Thyroid gland (tissue), 4 donors: ENCODE data around the gene KIRREL3. TPM values are rescaled to one million over a fixed set of nuclear protein-coding genes. Genes with fewer than 3 reads are reported as not detected.

Experiments
- DNase-seq, 2 donors: peaks; one replicate each; pipeline ENCODE4 v3.0.0-alpha.2; 2019
- H3K27ac ChIP-seq, 3 donors: fragments of 200-600 bp; sonication (generic); 1 replicate in 2 of 3; 2 replicates in 1 of 3; pipeline ENCODE4 v1.5.1; 2016 to 2019; ENCODE audit warnings: mild to moderate bottlenecking in 1 of 3, moderate library complexity in 1 of 3
- H3K27me3 ChIP-seq: fragments of 200-600 bp; sonication (generic); one replicate; pipeline ENCODE4 v1.5.1; 2019
- H3K36me3 ChIP-seq, 2 donors: fragments of 200-600 bp; sonication (generic); one replicate each; pipeline ENCODE4 v1.5.1; 2016 to 2019
- H3K4me1 ChIP-seq, 2 donors: fragments of 200-600 bp; sonication (generic); one replicate each; pipeline ENCODE4 v1.5.1; 2017 to 2019
- H3K4me3 ChIP-seq, 3 donors: fragments of 200-600 bp; sonication (generic); replicated peaks in 1 of 3; 1 replicate in 2 of 3; 2 replicates in 1 of 3; pipeline ENCODE4 v1.5.1; 2016; ENCODE audit warnings: mild to moderate bottlenecking in 1 of 3
- H3K9me3 ChIP-seq: fragments of 200-600 bp; sonication (generic); one replicate; pipeline ENCODE4 v1.5.1; 2017
- POLR2A ChIP-seq, 2 donors: fragments of 450-650 bp; IDR thresholded peaks; one replicate each; pipeline ENCODE4 v1.6.1; 2017; ENCODE audit warnings: antibody characterized with exemption in 2 of 2, mild to moderate bottlenecking in 2 of 2, moderate library complexity in 1 of 2
- WGBS, 2 donors: methylation state at CpG; one replicate each; pipeline ENCODE4 v1.1.5; 2017; 5-methylcytosine and 5-hydroxymethylcytosine counted together
- intact Hi-C: fragments of 100-400 bp; cut with DNase I; formaldehyde crosslinking; loops from one replicate; pipeline ENCODE4 v1.15.1; 2023
- total RNA-seq, 4 donors: library from RNA; depleted of rRNA; stranded (reverse); fragments of >200 nt; gene quantifications; one replicate each; pipeline ENCODE4 v1.2.3, GENCODE V29; 2016
- TF ChIP-seq, protein P1 (sequence below), 6 experiments: fragments of 200-600 bp in 3 of 6; fragments of 450-650 bp in 3 of 6; sonication (generic) in 3 of 6; IDR thresholded peaks; one replicate each; pipeline ENCODE4 v1.5.1; 2016 to 2019; ENCODE audit warnings: antibody characterized with exemption in 6 of 6, mild to moderate bottlenecking in 2 of 6, inconsistent platforms in 1 of 6, moderate library complexity in 1 of 6

The KIRREL3 gene
- total RNA-seq, 4 donors from 2014 or later: 0.78 TPM; not detected in 3

DNA sequence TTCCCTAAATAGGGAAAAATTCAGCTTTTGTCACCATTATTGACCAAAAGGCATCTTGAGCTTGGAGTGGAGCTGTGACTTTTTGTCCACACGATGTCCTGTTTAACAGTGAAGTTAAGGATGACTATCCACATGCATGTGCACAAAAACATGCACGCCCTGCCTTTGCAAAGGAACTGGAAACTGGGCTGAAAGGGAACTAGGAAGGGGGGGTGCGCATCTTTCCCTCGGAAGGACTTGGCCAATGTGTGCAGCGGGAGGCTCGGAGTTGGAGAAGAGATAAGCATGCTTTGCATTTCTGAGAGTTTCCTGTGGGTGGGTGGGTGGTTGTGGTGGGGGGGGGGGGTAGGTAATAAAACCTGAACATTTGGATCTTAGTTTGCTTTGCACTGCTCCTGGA is 411 bp upstream of the KIRREL3 start:
- 8 to 11% methylated on average over 6 of the region's 6 CpGs for WGBS, 2 donors
- intact Hi-C loops: no loop called here

DNA sequence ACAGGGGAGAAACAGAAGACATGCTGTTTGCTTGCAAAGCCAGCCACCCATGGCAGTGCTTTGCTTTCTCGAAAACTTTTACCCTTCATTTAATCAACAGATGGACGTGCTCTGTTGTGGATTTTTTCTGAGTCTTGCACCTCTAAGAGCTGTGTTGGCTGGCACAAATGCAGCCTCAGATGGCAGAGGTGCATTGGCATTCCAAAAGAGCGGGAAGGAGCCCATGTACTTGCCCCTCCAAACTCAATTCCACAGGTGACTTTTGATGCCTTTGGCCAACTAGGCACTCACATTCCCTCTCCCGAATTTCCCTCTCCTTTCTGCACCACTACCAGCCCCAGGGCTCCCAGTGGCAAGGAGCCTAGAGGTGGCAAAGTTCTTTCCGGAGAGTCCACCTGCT is 1.2 kb downstream of the KIRREL3 start:
- intact Hi-C loops: no loop called here
- peaks cover 10% of the 10 kb centered on the region for H3K27me3 ChIP-seq
- no peak for TF ChIP-seq POLR2A (IDR thresholded peaks at IDR 0.05)
- TF ChIP-seq, protein P1, sequence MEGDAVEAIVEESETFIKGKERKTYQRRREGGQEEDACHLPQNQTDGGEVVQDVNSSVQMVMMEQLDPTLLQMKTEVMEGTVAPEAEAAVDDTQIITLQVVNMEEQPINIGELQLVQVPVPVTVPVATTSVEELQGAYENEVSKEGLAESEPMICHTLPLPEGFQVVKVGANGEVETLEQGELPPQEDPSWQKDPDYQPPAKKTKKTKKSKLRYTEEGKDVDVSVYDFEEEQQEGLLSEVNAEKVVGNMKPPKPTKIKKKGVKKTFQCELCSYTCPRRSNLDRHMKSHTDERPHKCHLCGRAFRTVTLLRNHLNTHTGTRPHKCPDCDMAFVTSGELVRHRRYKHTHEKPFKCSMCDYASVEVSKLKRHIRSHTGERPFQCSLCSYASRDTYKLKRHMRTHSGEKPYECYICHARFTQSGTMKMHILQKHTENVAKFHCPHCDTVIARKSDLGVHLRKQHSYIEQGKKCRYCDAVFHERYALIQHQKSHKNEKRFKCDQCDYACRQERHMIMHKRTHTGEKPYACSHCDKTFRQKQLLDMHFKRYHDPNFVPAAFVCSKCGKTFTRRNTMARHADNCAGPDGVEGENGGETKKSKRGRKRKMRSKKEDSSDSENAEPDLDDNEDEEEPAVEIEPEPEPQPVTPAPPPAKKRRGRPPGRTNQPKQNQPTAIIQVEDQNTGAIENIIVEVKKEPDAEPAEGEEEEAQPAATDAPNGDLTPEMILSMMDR (IDR thresholded peaks at IDR 0.05): no peak
- WGBS, 2 donors: 43 to 52% methylated on average over 5 of the region's 5 CpGs
- DNase-seq: no peak
- no peaks in the 10 kb centered on the region for H3K9me3 ChIP-seq
- no peak overlapping the region for H3K27ac ChIP-seq
- no peaks in the 10 kb centered on the region for H3K36me3 ChIP-seq
- H3K4me3 ChIP-seq: no peak overlapping the region
- peaks cover 0 to 8% of the 10 kb centered on the region in 2 donors for H3K4me1 ChIP-seq

More for the DNA sequence above, 411 bp upstream of the KIRREL3 start:
- no peak overlapping the region for H3K27ac ChIP-seq
- no peaks in the 10 kb centered on the region for H3K9me3 ChIP-seq
- DNase-seq: no peak
- peaks cover 0 to 8% of the 10 kb centered on the region in 2 donors for H3K4me1 ChIP-seq
- TF ChIP-seq, protein P1 (IDR thresholded peaks at IDR 0.05): no peak
- no peak for TF ChIP-seq POLR2A (IDR thresholded peaks at IDR 0.05)
- no peak overlapping the region for H3K4me3 ChIP-seq
- no peaks in the 10 kb centered on the region for H3K36me3 ChIP-seq
- H3K27me3 ChIP-seq: peaks cover 10% of the 10 kb centered on the region

DNA sequence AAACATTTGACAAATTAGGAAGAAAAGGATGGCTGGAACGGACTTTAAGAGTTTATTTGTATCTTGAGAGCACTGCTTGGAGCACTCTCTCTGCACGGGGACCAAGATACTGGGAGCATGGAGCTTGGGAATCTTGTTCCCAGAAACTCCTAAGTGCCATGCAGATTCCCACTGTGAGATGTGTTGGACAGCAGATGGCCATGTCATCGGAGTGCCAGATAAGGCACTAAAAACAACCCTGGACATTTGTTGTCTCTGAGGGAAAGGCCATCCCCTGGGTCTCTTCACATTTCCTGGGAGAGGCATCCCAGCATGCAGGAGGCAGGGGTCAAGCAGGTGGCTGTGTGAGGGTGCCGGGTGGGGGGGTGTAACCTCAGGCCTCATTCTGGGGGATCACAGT is 2.9 kb downstream of the KIRREL3 start:
- Histone ChIP-seq H3K4me3 (no peak overlapping the region), H3K4me1 (no peaks in the 10 kb centered on the region), H3K27ac (no peak overlapping the region), H3K27me3 (peaks cover 6% of the 10 kb centered on the region), H3K36me3 (no peaks in the 10 kb centered on the region), H3K9me3 (no peaks in the 10 kb centered on the region)
- intact Hi-C loops: no loop called here
- no peak for TF ChIP-seq POLR2A (IDR thresholded peaks at IDR 0.05)
- TF ChIP-seq, protein P1 (IDR thresholded peaks at IDR 0.05): no peak
- DNase-seq: no peak
- WGBS, 2 donors: 67 to 75% methylated on average over 4 of the region's 4 CpGs

DNA sequence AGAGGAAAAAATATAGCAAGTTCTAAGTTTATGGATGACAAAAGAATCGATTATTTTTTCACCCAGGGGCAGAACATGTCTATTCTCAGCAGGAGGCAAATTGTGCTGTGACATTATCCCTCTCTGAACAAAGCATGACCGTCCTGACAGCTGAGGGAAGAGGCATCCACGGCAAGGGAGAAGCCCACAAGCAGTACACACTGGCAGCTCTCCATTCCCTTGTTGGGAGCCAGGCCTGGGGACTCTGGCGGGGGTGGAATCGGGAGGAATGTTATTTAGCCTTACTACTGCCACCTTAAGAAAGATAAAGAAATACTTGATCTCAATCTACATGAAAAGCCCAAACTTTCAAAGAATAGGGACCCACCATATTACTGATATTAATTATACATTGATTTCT is 3.4 kb downstream of the KIRREL3 start:
- WGBS, 2 donors: 50 to 52% methylated on average over 5 of the region's 5 CpGs
- DNase-seq: no peak
- Histone ChIP-seq H3K9me3 (no peaks in the 10 kb centered on the region), H3K36me3 (no peaks in the 10 kb centered on the region), H3K4me1 (no peaks in the 10 kb centered on the region), H3K27ac (no peak overlapping the region), H3K4me3 (no peak overlapping the region), H3K27me3 (peaks cover 6% of the 10 kb centered on the region)
- intact Hi-C loops: no loop called here
- TF ChIP-seq, protein P1 (IDR thresholded peaks at IDR 0.05): no peak
- TF ChIP-seq POLR2A (IDR thresholded peaks at IDR 0.05): no peak

DNA sequence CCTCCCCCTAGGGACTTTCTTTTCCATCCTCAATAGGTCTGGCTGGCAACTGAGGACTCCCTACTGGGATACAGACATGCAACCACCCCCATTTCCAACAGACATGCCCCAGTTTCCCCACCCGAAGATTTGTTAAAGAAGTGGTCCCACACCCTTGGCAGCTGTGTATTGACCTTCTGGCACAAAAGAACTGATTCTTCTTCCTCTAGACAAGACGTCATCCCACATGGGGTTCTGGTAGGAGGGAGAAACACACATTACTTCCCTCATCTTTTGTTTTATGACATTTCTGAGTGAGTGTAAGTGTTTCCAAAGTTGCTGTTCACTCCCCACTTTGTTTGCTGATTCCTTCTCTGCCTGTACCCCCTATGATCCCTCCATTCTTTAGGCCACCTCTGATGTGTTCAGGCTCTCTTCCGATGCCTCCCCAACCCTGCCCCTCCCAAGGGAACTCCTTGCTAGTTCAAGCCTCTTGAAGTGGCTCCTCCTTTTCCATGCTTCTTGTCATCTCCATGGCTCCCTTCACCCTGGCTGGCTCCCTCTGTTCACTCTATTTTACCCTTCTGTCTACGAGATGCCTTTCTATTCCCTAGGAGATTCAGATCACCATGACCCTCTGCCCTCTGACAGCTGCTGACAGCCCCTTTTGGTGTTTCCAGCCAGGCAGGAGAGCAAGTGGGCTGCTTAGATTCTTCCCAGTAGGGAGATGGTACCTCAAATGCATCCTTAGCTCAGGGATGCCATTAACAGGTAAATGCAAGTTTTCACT is 4.3 kb downstream of the KIRREL3 start:
- no peaks in the 10 kb centered on the region for H3K36me3 ChIP-seq
- TF ChIP-seq, protein P1 (IDR thresholded peaks at IDR 0.05): no peak
- no peak for TF ChIP-seq POLR2A (IDR thresholded peaks at IDR 0.05)
- 63% methylated on average over 4 of the region's 4 CpGs for WGBS, 2 donors
- H3K4me3 ChIP-seq: no peak overlapping the region
- H3K27me3 ChIP-seq: peaks cover 6% of the 10 kb centered on the region
- no peak overlapping the region for H3K27ac ChIP-seq
- no peaks in the 10 kb centered on the region for H3K9me3 ChIP-seq
- no peaks in the 10 kb centered on the region for H3K4me1 ChIP-seq
- intact Hi-C loops: no loop called here
- DNase-seq: no peak
